Upper lobe of left lung (tissue), 4 donors: ENCODE data around the gene CCDC89.

ENCODE experiments used
- EP300 ChIP-seq, 4 donors: sonication (generic); formaldehyde crosslinking; IDR thresholded peaks; one replicate each; pipeline ENCODE4 v1.5.1; 2017; ENCODE audit warnings: antibody characterized with exemption in 4 of 4, control low read depth in 2 of 4
- POLR2A ChIP-seq, 4 donors: fragments of 450-650 bp; IDR thresholded peaks; one replicate each; pipeline ENCODE4 v1.5.1; 2016 to 2017; ENCODE audit warnings: antibody characterized with exemption in 4 of 4, mild to moderate bottlenecking in 2 of 4
- POLR2AphosphoS5 ChIP-seq, 2 donors: sonication (generic); formaldehyde crosslinking; IDR thresholded peaks; one replicate each; pipeline ENCODE4 v1.5.1; 2017; ENCODE audit warnings: antibody characterized with exemption in 2 of 2
- TF ChIP-seq, protein P1 (sequence below), 6 experiments: fragments of 450-650 bp in 4 of 6; fragments of 200-600 bp in 2 of 6; sonication (generic) in 2 of 6; IDR thresholded peaks; one replicate each; pipeline ENCODE4 v1.5.1; 2016 to 2019; ENCODE audit warnings: antibody characterized with exemption in 6 of 6

DNA sequence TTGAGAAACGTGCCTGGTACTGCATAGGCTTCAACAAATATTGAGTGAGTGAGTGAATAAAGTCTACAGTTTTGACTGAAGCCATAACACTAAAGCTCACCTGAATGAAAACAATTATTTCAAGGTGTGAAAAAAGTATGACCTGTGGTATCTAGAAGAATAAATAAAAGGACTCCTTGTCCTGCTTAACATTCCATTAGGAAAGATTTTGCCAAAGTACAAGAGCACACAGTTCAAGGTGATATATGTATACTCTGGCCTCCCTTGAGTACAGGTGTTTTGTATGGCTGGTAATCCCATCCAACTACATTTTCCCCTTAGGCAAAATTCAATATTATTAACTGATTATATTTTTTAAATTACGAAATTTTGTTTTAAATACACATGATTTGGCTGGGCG lies 19.3 kb downstream of the CCDC89 start:
- TF ChIP-seq, protein P1, sequence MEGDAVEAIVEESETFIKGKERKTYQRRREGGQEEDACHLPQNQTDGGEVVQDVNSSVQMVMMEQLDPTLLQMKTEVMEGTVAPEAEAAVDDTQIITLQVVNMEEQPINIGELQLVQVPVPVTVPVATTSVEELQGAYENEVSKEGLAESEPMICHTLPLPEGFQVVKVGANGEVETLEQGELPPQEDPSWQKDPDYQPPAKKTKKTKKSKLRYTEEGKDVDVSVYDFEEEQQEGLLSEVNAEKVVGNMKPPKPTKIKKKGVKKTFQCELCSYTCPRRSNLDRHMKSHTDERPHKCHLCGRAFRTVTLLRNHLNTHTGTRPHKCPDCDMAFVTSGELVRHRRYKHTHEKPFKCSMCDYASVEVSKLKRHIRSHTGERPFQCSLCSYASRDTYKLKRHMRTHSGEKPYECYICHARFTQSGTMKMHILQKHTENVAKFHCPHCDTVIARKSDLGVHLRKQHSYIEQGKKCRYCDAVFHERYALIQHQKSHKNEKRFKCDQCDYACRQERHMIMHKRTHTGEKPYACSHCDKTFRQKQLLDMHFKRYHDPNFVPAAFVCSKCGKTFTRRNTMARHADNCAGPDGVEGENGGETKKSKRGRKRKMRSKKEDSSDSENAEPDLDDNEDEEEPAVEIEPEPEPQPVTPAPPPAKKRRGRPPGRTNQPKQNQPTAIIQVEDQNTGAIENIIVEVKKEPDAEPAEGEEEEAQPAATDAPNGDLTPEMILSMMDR (IDR thresholded peaks at IDR 0.05) = no peak
- TF ChIP-seq POLR2A (IDR thresholded peaks at IDR 0.05) (no peak), EP300 (IDR thresholded peaks at IDR 0.05) (no peak), POLR2AphosphoS5 (IDR thresholded peaks at IDR 0.05) (no peak)
